HCT116 (cell line): Measurements from ENCODE around the gene IL37. TPM values are rescaled to one million over a fixed set of nuclear protein-coding genes. Genes with fewer than 3 reads are reported as not detected.

Source experiments
- ATAC-seq: fragments of 200-7000 bp; cut with Tn5 transposase; 2 replicates; pipeline ENCODE4 v1.9.1; 2020; ENCODE audit warnings: mild to moderate bottlenecking, moderate library complexity
- BruUV-seq: library from RNA; stranded (reverse); fragments of 400-500 nt; replicated peaks from 2 replicates; lab custom pipeline; 2021; lab: Mats Ljungman, UMichigan
- CTCF ChIA-PET: fragments of 300-600 bp; sonication (Branson Sonifier 250); formaldehyde crosslinking; loops from one replicate; lab custom pipeline; 2021; ENCODE audit warnings: antibody characterized with exemption; lab: Charles Lee
- POLR2A ChIA-PET: fragments of 300-600, 350-600 bp; sonication (Branson Sonifier 250); formaldehyde crosslinking; loops from one replicate; lab custom pipeline; 2021; ENCODE audit warnings: antibody characterized with exemption; lab: Charles Lee
- RAD21 ChIA-PET, 2 experiments: fragments of 300-600 bp; sonication (Branson Sonifier 250); formaldehyde crosslinking; loops; one replicate each; lab custom pipeline; 2023; ENCODE audit warnings: low total read pairs in 2 of 2; ENCODE audit not compliant: uncharacterized antibody in 2 of 2, unreplicated experiment in 2 of 2, low non-redundant PET in 1 of 2; lab: Charles Lee
- DNase-seq: peaks from one replicate; pipeline ENCODE4 v3.0.0-alpha.2; 2010; ENCODE audit warnings: low read depth, low spot score
- H2AFZ ChIP-seq: fragments of 200-600 bp; shearing (Covaris generic), sonication (generic); 2 replicates; pipeline ENCODE4 v1.6.1; 2017; ENCODE audit warnings: low read depth, mixed run types, mixed read lengths, antibody characterized with exemption, low read length; ENCODE audit not compliant: poor library complexity, severe bottlenecking
- H3K27ac ChIP-seq: 2 replicates; pipeline ENCODE4 v1.5.1; 2012; ENCODE audit warnings: low read depth, low read length
- H3K27me3 ChIP-seq: fragments of 200-600 bp; sonication (generic); 2 replicates; pipeline ENCODE4 v1.6.1; 2016; ENCODE audit warnings: mixed run types, low read length, mixed read lengths; ENCODE audit not compliant: insufficient read depth
- H3K36me3 ChIP-seq, 2 experiments: fragments of 200-500 bp in 1 of 2; fragments of 200-600 bp in 1 of 2; sonication (Bioruptor generic) in 1 of 2; sonication (generic) in 1 of 2; 2 replicates each; pipeline versions ENCODE4 v1.5.1 to v1.6.1; 2014 to 2016; ENCODE audit warnings: low read length in 2 of 2, inconsistent platforms in 1 of 2, mixed read lengths in 1 of 2, mixed run types in 1 of 2; ENCODE audit not compliant: insufficient read depth in 2 of 2, control insufficient read depth in 1 of 2
- H3K4me1 ChIP-seq, 2 experiments: fragments of 200-600 bp in 1 of 2; sonication (generic) in 1 of 2; 2 replicates each; pipeline versions ENCODE4 v1.5.1 to v1.6.1; 2012 to 2017; ENCODE audit warnings: low read length in 2 of 2, inconsistent platforms in 1 of 2, mild to moderate bottlenecking in 1 of 2, mixed read lengths in 1 of 2, mixed run types in 1 of 2, moderate library complexity in 1 of 2; ENCODE audit not compliant: insufficient read depth in 2 of 2, control insufficient read depth in 1 of 2
- H3K4me2 ChIP-seq: fragments of 200-600 bp; sonication (generic); 2 replicates; pipeline ENCODE4 v1.6.1; 2017; ENCODE audit warnings: mixed run types, low read length, mixed read lengths
- H3K4me3 ChIP-seq, 2 experiments: fragments of 200-600 bp in 1 of 2; sonication (generic) in 1 of 2; replicated peaks in 1 of 2; 2 replicates each; pipeline ENCODE4 v1.5.1; 2011 to 2016; ENCODE audit warnings: low read length in 2 of 2, control low read depth in 1 of 2, low read depth in 1 of 2, mild to moderate bottlenecking in 1 of 2, mixed read lengths in 1 of 2, mixed run types in 1 of 2
- H3K79me2 ChIP-seq: fragments of 200-600 bp; sonication (generic); 2 replicates; pipeline ENCODE4 v1.6.1; 2017; ENCODE audit warnings: mild to moderate bottlenecking, mixed run types, low read length, moderate library complexity, mixed read lengths; ENCODE audit not compliant: insufficient read depth
- H3K9ac ChIP-seq: fragments of 200-600 bp; sonication (generic); 2 replicates; pipeline ENCODE4 v1.6.1; 2016; ENCODE audit warnings: low read length, mixed read lengths
- H3K9me2 ChIP-seq: fragments of 200-600 bp; sonication (generic), shearing (Covaris generic); 2 replicates; pipeline ENCODE4 v1.6.1; 2017; ENCODE audit warnings: mixed run types, mild to moderate bottlenecking, moderate library complexity; ENCODE audit not compliant: insufficient read depth
- H3K9me3 ChIP-seq, 2 experiments: fragments of 200-500 bp in 1 of 2; fragments of 200-600 bp in 1 of 2; sonication (Bioruptor generic) in 1 of 2; sonication (generic) in 1 of 2; 2 replicates each; pipeline ENCODE4 v1.6.1; 2014 to 2017; ENCODE audit warnings: low read length in 2 of 2, mixed read lengths in 2 of 2, inconsistent platforms in 1 of 2, low read depth in 1 of 2, mild to moderate bottlenecking in 1 of 2, mixed run types in 1 of 2, moderate library complexity in 1 of 2; ENCODE audit not compliant: control insufficient read depth in 1 of 2, insufficient read depth in 1 of 2
- H4K20me1 ChIP-seq: fragments of 200-600 bp; sonication (generic), shearing (Covaris generic); 2 replicates; pipeline ENCODE4 v1.6.1; 2017; ENCODE audit warnings: mixed run types, mild to moderate bottlenecking, moderate library complexity; ENCODE audit not compliant: insufficient read depth
- POLR2A ChIP-seq: IDR thresholded peaks from 2 replicates; pipeline ENCODE4 v1.7.0; 2011; ENCODE audit warnings: borderline replicate concordance; ENCODE audit not compliant: insufficient read depth, insufficient read length; ENCODE audit errors: extremely low read depth
- SRF ChIP-seq: IDR thresholded peaks from 2 replicates; pipeline ENCODE4 v1.6.1; 2012; ENCODE audit warnings: low read depth
- ZNF274 ChIP-seq: fragments of 200-500 bp; sonication (Bioruptor generic); IDR thresholded peaks from 2 replicates; pipeline ENCODE4 v1.6.1; 2014; ENCODE audit warnings: mild to moderate bottlenecking, low read depth, low read length, inconsistent platforms
- intact Hi-C: fragments of 100-400 bp; cut with micrococcal nuclease; formaldehyde crosslinking; loops from 2 replicates; pipeline ENCODE4 v1.10.0; 2022
- total RNA-seq: library from RNA; stranded (reverse); gene quantifications from one replicate; pipeline ENCODE4 v1.2.1, GENCODE V29; 2021; ENCODE audit not compliant: unreplicated experiment
- TF ChIP-seq, protein P1 (sequence below): IDR thresholded peaks from 2 replicates; pipeline ENCODE4 v1.6.1; 2012
- TF ChIP-seq, protein P2 (sequence below): IDR thresholded peaks from 2 replicates; pipeline ENCODE4 v1.6.1; 2012; ENCODE audit warnings: low read depth

Gene IL37
- total RNA-seq, 1 experiment from 2014 or later, result not detected

DNA sequence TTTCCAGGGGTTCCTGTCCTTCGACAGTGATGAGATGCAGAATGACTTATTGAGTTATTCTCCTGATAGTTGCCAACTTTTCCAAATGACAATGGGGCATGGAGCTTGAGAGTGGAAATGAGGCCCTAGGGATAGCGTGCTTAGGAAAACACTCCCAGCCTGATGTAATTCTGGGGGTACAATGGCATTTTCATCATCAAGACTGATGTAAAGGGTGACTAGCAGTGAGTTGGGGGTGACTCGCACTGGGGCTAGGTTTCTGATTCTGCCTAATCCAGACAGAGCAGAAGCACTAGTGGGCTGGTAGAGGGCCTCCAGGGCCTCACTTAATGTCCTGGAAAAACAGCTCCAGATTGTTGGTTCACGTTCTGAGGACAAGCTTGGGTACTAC lies 34.0 kb upstream of the IL37 start:
- ATAC-seq, result no peak
- RAD21 ChIA-PET, result no interaction called here
- H3K4me1 ChIP-seq, result peaks cover 3 to 30% of the 10 kb centered on the region in 2 experiments; a peak in 3 of 4 replicates
- H3K9ac ChIP-seq, result no peak overlapping the region
- H3K79me2 ChIP-seq, result no peaks in the 10 kb centered on the region
- no peaks in the 10 kb centered on the region for H3K9me2 ChIP-seq
- no peak overlapping the region for H3K27ac ChIP-seq
- no peaks in the 10 kb centered on the region for H4K20me1 ChIP-seq
- TF ChIP-seq, protein P1, sequence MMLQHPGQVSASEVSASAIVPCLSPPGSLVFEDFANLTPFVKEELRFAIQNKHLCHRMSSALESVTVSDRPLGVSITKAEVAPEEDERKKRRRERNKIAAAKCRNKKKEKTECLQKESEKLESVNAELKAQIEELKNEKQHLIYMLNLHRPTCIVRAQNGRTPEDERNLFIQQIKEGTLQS, result no peak
- TF ChIP-seq, protein P2, sequence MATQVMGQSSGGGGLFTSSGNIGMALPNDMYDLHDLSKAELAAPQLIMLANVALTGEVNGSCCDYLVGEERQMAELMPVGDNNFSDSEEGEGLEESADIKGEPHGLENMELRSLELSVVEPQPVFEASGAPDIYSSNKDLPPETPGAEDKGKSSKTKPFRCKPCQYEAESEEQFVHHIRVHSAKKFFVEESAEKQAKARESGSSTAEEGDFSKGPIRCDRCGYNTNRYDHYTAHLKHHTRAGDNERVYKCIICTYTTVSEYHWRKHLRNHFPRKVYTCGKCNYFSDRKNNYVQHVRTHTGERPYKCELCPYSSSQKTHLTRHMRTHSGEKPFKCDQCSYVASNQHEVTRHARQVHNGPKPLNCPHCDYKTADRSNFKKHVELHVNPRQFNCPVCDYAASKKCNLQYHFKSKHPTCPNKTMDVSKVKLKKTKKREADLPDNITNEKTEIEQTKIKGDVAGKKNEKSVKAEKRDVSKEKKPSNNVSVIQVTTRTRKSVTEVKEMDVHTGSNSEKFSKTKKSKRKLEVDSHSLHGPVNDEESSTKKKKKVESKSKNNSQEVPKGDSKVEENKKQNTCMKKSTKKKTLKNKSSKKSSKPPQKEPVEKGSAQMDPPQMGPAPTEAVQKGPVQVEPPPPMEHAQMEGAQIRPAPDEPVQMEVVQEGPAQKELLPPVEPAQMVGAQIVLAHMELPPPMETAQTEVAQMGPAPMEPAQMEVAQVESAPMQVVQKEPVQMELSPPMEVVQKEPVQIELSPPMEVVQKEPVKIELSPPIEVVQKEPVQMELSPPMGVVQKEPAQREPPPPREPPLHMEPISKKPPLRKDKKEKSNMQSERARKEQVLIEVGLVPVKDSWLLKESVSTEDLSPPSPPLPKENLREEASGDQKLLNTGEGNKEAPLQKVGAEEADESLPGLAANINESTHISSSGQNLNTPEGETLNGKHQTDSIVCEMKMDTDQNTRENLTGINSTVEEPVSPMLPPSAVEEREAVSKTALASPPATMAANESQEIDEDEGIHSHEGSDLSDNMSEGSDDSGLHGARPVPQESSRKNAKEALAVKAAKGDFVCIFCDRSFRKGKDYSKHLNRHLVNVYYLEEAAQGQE, result no peak
- intact Hi-C loops, result no loop called here
- H3K9me3 ChIP-seq, result no peaks in the 10 kb centered on the region
- no peak for DNase-seq
- no peak overlapping the region for H2AFZ ChIP-seq
- H3K27me3 ChIP-seq, result no peaks in the 10 kb centered on the region
- POLR2A ChIA-PET, result no interaction called here
- H3K4me2 ChIP-seq, result no peak overlapping the region
- CTCF ChIA-PET, result no interaction called here
- no peak overlapping the region for H3K4me3 ChIP-seq
- no TSS peak for BruUV-seq
- H3K36me3 ChIP-seq, result no peaks in the 10 kb centered on the region

DNA sequence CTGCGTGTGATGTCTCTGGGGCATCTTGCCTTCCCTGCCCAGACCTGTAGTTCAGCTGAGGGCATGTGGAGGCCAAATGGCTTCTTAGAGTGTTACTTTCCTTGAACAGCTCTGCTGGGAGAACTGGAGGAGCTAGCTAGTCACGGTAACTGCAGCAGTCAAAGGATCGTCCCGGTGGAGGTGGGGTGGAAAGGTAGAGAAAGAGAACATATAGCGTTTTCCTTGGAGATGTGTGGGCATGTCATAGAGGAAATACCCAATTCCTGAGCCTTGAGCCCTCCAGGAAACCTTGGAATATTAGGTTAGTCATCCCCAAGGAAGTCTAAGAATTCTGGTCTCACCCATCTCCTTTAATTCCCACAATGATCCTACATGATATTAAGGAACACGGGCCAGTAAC lies 33.5 kb upstream of the IL37 start:
- no peak overlapping the region for H3K4me2 ChIP-seq
- H3K9me2 ChIP-seq, result no peaks in the 10 kb centered on the region
- H4K20me1 ChIP-seq, result no peaks in the 10 kb centered on the region
- H3K36me3 ChIP-seq, result no peaks in the 10 kb centered on the region
- no peak overlapping the region for H2AFZ ChIP-seq
- peaks cover 3 to 30% of the 10 kb centered on the region in 2 experiments; a peak in 3 of 4 replicates for H3K4me1 ChIP-seq
- CTCF ChIA-PET, result no interaction called here
- ATAC-seq (no peak), DNase-seq (no peak)
- TF ChIP-seq SRF, result no peak
- no peak for TF ChIP-seq POLR2A
- no peak for TF ChIP-seq ZNF274
- H3K4me3 ChIP-seq, result no peak overlapping the region
- POLR2A ChIA-PET, result no interaction called here
- H3K9me3 ChIP-seq, result no peaks in the 10 kb centered on the region
- BruUV-seq, result no TSS peak
- H3K27me3 ChIP-seq, result no peaks in the 10 kb centered on the region
- no peaks in the 10 kb centered on the region for H3K79me2 ChIP-seq
- H3K27ac ChIP-seq, result no peak overlapping the region
- H3K9ac ChIP-seq, result no peak overlapping the region
- intact Hi-C loops, result no loop called here
- RAD21 ChIA-PET, result no interaction called here
